Naive thymus-derived CD4-positive, alpha-beta T cell (primary cell): ENCODE results near the gene PDE6B. TPM values are rescaled to one million over a fixed set of nuclear protein-coding genes. Genes with fewer than 3 reads are reported as not detected.

Experiments
- ATAC-seq: fragments of 150-1000 bp; cut with Tn5 transposase; 2 replicates; pipeline ENCODE4 v1.10.0; 2021; ENCODE audit warnings: mild to moderate bottlenecking, moderate library complexity
- CTCF ChIA-PET: fragments of 350-600 bp; sonication (Branson Sonifier 250); formaldehyde crosslinking; loops from one replicate; lab custom pipeline; 2021; ENCODE audit warnings: antibody characterized with exemption; lab: Charles Lee
- POLR2A ChIA-PET: fragments of 350-600 bp; sonication (Branson Sonifier 250); formaldehyde crosslinking; loops from one replicate; lab custom pipeline; 2021; ENCODE audit warnings: antibody characterized with exemption, inconsistent platforms; lab: Charles Lee
- DNase-seq, 9 donors: peaks; one replicate each; pipeline versions ENCODE4 v3.0.0 to v3.0.0-alpha.2; 2020 to 2022; ENCODE audit warnings: mixed read lengths in 1 of 9
- H3K27ac ChIP-seq: one replicate; pipeline ENCODE4 v1.7.0; 2013; ENCODE audit warnings: mild to moderate bottlenecking, low read depth, low read length, moderate library complexity
- H3K27me3 ChIP-seq, 2 donors: one replicate each; pipeline ENCODE4 v1.7.0; 2013; ENCODE audit warnings: low read length in 2 of 2, mild to moderate bottlenecking in 2 of 2, moderate library complexity in 2 of 2; ENCODE audit not compliant: control insufficient read depth in 2 of 2, insufficient read depth in 2 of 2
- H3K36me3 ChIP-seq, 3 experiments: 1 replicate in 2 of 3; 2 replicates in 1 of 3; pipeline ENCODE4 v1.7.0; 2013; ENCODE audit warnings: low read length in 3 of 3, mild to moderate bottlenecking in 3 of 3, moderate library complexity in 1 of 3; ENCODE audit not compliant: insufficient read depth in 3 of 3, control insufficient read depth in 2 of 3
- H3K4me1 ChIP-seq, 2 donors: one replicate each; pipeline ENCODE4 v1.7.0; 2013; ENCODE audit warnings: low read length in 2 of 2, mild to moderate bottlenecking in 2 of 2, moderate library complexity in 1 of 2; ENCODE audit not compliant: control insufficient read depth in 2 of 2, insufficient read depth in 2 of 2
- H3K4me3 ChIP-seq: 2 replicates; pipeline ENCODE4 v1.7.0; 2013; ENCODE audit warnings: mild to moderate bottlenecking, low read length
- H3K9me3 ChIP-seq, 3 experiments: 1 replicate in 2 of 3; 2 replicates in 1 of 3; pipeline ENCODE4 v1.7.0; 2013; ENCODE audit warnings: low read length in 3 of 3; ENCODE audit not compliant: control insufficient read depth in 2 of 3
- H3K27ac Mint-ChIP-seq, 9 donors: one replicate each; pipeline ENCODE4 v1.8.0; 2020 to 2022; ENCODE audit warnings: mixed read lengths in 9 of 9, mild to moderate bottlenecking in 8 of 9, moderate library complexity in 5 of 9, inconsistent platforms in 2 of 9
- H3K27me3 Mint-ChIP-seq, 5 donors: one replicate each; pipeline ENCODE4 v1.8.0; 2021 to 2022; ENCODE audit warnings: mixed read lengths in 5 of 5, mild to moderate bottlenecking in 1 of 5
- H3K36me3 Mint-ChIP-seq, 5 donors: one replicate each; pipeline ENCODE4 v1.8.0; 2020 to 2022; ENCODE audit warnings: mixed read lengths in 5 of 5, mild to moderate bottlenecking in 3 of 5, inconsistent platforms in 1 of 5
- H3K4me1 Mint-ChIP-seq, 7 donors: one replicate each; pipeline ENCODE4 v1.8.0; 2020 to 2022; ENCODE audit warnings: mixed read lengths in 7 of 7, mild to moderate bottlenecking in 3 of 7, inconsistent platforms in 1 of 7
- H3K4me3 Mint-ChIP-seq, 10 donors: one replicate each; pipeline ENCODE4 v1.8.0; 2020 to 2022; ENCODE audit warnings: mild to moderate bottlenecking in 10 of 10, mixed read lengths in 10 of 10, moderate library complexity in 6 of 10, inconsistent platforms in 2 of 10
- H3K9me3 Mint-ChIP-seq, 11 donors: one replicate each; pipeline ENCODE4 v1.8.0; 2020 to 2022; ENCODE audit warnings: mixed read lengths in 11 of 11, mild to moderate bottlenecking in 4 of 11, inconsistent platforms in 1 of 11, moderate library complexity in 1 of 11
- intact Hi-C, 2 donors: fragments of 100-400 bp; cut with micrococcal nuclease; formaldehyde crosslinking; loops; one replicate each; pipeline ENCODE4 v1.15.1; 2023
- polyA plus RNA-seq, 2 donors: library from polyadenylated mRNA; unstranded; fragments of 300-500 nt; fragmentation: Illumina TruSeq; gene quantifications; one replicate each; pipeline ENCODE4 v1.2.3, GENCODE V29; 2021
- total RNA-seq, 6 experiments: library from RNA in 5 of 6; stranded (reverse) in 5 of 6; gene quantifications; 1 replicate in 5 of 6; 2 replicates in 1 of 6; pipeline ENCODE4 v1.2.3 and lab custom pipeline; 2021 to 2026

Gene PDE6B
- total and polyA plus RNA-seq, 7 experiments from 2014 or later, result 13.7 to 28.3 (median 19.8) TPM

DNA sequence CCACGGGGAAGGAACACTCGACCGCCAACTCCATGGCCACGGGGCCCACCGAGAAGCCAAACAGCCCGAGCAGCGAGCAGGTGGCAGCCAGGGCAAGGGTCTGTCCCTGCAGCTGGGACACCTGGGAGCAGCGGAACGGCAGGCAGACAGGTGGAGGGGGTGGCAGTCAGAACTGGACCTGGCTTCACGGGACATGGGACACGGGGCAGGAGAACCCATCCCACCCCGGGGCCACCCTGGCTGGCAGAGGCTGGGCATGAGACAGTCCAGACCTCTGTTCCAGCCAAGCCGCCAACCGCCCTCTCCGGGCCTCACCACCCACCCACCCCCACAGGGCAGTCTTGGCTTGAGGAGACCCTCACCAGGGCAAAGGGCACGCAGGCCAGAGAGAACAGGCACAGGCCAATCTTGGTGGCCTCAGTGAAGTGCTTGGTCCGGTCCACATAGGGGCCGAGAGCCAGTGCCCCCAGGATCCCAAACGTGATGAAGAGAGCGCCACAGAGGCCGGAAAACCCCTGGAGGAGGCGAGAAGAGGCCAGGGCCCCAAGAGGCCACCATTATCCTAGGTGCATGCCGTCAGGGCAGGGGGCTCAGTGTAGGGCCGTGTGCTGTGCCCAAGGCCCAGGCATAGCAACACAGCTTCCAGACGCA, 58.0 kb downstream of the PDE6B start:
- H3K36me3 Mint-ChIP-seq, result no peaks in the 10 kb centered on the region
- CTCF ChIA-PET, result no interaction called here
- H3K27ac Mint-ChIP-seq, result peak overlapping the region in 2 of 9 donors; percentile 14 to 19
- Histone ChIP-seq H3K4me1 (peaks cover 0 to 4% of the 10 kb centered on the region in 2 donors), H3K36me3 (no peaks in the 10 kb centered on the region), H3K4me3 (no peak overlapping the region), H3K27ac (no peak overlapping the region), H3K9me3 (no peaks in the 10 kb centered on the region), H3K27me3 (peaks cover 0 to 2% of the 10 kb centered on the region in 2 donors)
- ATAC-seq, result no peak
- peaks cover 0 to 11% (median 6%) of the 10 kb centered on the region in 5 donors for H3K27me3 Mint-ChIP-seq
- POLR2A ChIA-PET, result no interaction called here
- DNase-seq, result no peak
- H3K4me1 Mint-ChIP-seq, result peaks cover 0 to 10% (median 2%) of the 10 kb centered on the region in 7 donors
- peaks cover 0 to 3% (median 0%) of the 10 kb centered on the region in 11 donors for H3K9me3 Mint-ChIP-seq
- peak overlapping the region in 2 of 10 donors; percentile 14 to 37 for H3K4me3 Mint-ChIP-seq
- intact Hi-C loops, result no loop called here

DNA sequence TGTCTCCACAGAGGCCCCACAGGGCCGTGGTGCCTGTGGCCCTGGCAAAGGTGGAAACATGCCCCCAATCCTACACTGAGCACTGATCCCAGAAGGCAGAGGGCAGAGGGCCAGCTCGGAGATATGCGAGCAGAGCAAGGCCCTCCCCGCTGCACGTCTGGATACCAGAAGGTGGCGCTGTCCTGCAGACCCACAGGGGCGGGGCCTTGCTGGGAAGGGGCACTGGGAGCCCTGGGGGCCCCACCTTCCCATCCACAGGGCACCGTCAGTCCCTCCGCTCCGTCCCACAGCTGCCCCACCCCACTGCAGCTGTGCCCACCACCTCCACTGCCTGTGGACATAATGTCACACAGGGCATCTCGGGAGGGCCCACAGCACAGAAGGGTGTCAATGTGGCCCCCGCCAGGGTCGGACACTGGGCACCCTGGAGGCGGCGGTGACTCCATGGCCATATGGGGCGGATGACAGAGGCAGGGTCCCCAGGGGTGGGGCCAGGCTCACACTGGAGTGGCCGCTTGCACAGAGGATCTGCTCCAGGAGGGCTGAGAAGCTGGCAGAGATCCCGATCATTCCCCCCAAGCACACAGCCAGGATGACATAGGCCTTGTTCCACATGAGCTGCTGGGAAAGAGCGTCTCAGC, 58.7 kb downstream of the PDE6B start:
- peak; percentile 26 for ATAC-seq
- POLR2A ChIA-PET, result no interaction called here
- Mint-ChIP-seq H3K27ac (peak overlapping the region in 2 of 9 donors; percentile 14 to 19), H3K9me3 (peaks cover 0 to 3% (median 0%) of the 10 kb centered on the region in 11 donors), H3K27me3 (peaks cover 0 to 11% (median 6%) of the 10 kb centered on the region in 5 donors), H3K4me3 (peak overlapping the region in 1 of 10 donors; percentile 14), H3K4me1 (peaks cover 0 to 10% (median 2%) of the 10 kb centered on the region in 7 donors), H3K36me3 (no peaks in the 10 kb centered on the region)
- intact Hi-C loops, result no loop called here
- CTCF ChIA-PET, result no interaction called here
- Histone ChIP-seq H3K4me1 (peaks cover 0 to 4% of the 10 kb centered on the region in 2 donors), H3K36me3 (no peaks in the 10 kb centered on the region), H3K9me3 (no peaks in the 10 kb centered on the region), H3K27ac (no peak overlapping the region), H3K27me3 (peaks cover 0 to 2% of the 10 kb centered on the region in 2 donors), H3K4me3 (no peak overlapping the region)
- peak in 3 of 9 donors; percentile 25 to 52 (median 29) for DNase-seq

DNA sequence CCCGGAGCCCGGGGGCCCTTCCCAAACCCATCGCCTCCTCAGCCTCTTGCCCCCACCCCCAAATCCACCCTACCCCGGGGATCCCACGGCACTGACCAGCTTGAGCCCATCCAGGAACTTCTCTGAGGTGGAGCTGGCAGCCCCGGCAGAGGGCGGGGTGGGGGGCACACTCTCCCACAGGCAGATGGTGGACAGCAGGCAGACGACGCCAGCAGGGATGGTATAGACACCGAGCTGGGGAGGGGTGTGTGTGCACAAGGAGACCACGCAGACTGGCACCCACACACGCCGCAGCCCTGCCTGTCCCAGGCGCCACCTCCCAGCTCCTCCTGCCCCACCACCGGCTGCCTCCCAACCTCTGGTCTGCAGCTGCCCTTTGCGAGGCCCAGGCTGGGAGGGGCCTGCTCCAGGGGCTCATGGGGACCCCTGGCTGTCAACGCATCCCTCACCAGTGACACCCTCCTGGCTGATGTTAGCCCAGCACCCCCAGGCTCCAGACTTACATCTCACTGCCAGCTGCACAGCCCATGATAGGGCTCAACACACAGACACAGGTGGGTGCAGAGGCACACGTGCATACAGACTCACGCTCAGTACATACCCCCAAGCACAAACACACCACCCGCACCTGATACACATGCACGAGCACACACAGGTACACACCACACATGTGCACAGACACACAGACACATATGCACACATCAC, 59.4 kb downstream of the PDE6B start:
- POLR2A ChIA-PET, result no interaction called here
- no peak for DNase-seq

DNA sequence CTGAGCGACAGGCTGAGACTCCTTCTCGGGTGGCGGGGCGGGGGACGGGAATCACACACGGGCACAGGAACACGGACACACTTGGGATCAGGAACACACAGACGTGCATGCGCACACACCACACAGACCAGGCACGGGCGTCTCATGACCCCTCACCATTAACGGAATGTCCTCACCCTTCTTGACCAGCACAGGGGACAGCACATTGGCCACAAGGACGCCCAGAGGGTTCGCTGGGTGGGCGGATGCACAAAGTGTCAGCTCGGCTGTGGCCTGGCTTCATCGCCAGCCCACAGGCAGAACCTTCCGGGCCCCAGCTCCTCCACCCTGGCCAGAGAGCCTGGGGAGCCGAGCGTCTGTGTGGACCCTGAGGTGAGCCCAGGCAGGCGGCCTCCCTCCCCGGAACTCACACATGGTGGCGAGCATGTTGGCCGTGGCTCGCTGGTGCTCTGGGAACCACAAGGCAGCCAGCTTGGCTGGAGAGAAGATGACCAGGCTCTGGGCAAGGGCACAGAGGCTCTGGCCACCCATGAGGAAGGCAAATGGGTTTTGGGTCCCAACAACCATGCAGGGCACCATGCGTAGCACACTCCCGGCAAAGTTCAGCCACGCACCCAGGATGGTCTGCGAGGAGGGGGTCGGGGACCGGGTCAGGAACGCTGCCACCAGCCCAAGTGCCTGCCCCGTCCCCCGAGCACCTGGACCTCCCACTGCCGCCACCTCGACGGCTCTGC, 60.5 kb downstream of the PDE6B start:
- H3K36me3 ChIP-seq, result no peaks in the 10 kb centered on the region
- peak overlapping the region in 1 of 9 donors; percentile 59 for H3K27ac Mint-ChIP-seq
- H3K4me3 ChIP-seq, result no peak overlapping the region
- H3K27ac ChIP-seq, result no peak overlapping the region
- peaks cover 0 to 18% (median 11%) of the 10 kb centered on the region in 5 donors for H3K27me3 Mint-ChIP-seq
- DNase-seq, result no peak
- H3K36me3 Mint-ChIP-seq, result no peaks in the 10 kb centered on the region
- CTCF ChIA-PET, result no interaction called here
- no peak overlapping the region for H3K4me3 Mint-ChIP-seq
- POLR2A ChIA-PET, result no interaction called here
- intact Hi-C loops, result no loop called here
- H3K4me1 Mint-ChIP-seq, result peaks cover 0 to 10% (median under 1%) of the 10 kb centered on the region in 7 donors
- no peaks in the 10 kb centered on the region for H3K9me3 ChIP-seq
- no peaks in the 10 kb centered on the region for H3K27me3 ChIP-seq
- peaks cover 0 to 3% (median 0%) of the 10 kb centered on the region in 11 donors for H3K9me3 Mint-ChIP-seq
- peaks cover 0 to under 1% of the 10 kb centered on the region in 2 donors for H3K4me1 ChIP-seq
- ATAC-seq, result no peak

More for the DNA sequence above, 59.4 kb downstream of the PDE6B start:
- Histone ChIP-seq H3K4me1 (peaks cover 0 to 4% of the 10 kb centered on the region in 2 donors), H3K36me3 (no peaks in the 10 kb centered on the region), H3K4me3 (no peak overlapping the region), H3K9me3 (no peaks in the 10 kb centered on the region), H3K27ac (no peak overlapping the region), H3K27me3 (peaks cover 0 to 2% of the 10 kb centered on the region in 2 donors)
- peaks cover 0 to 3% (median 0%) of the 10 kb centered on the region in 11 donors for H3K9me3 Mint-ChIP-seq
- no peaks in the 10 kb centered on the region for H3K36me3 Mint-ChIP-seq
- H3K27me3 Mint-ChIP-seq, result peaks cover 0 to 11% (median 10%) of the 10 kb centered on the region in 5 donors
- intact Hi-C loops, result no loop called here
- CTCF ChIA-PET, result no interaction called here
- ATAC-seq, result no peak
- H3K4me3 Mint-ChIP-seq, result peak overlapping the region in 1 of 10 donors; percentile 30
- H3K4me1 Mint-ChIP-seq, result peaks cover 0 to 10% (median 2%) of the 10 kb centered on the region in 7 donors
- no peak overlapping the region for H3K27ac Mint-ChIP-seq

DNA sequence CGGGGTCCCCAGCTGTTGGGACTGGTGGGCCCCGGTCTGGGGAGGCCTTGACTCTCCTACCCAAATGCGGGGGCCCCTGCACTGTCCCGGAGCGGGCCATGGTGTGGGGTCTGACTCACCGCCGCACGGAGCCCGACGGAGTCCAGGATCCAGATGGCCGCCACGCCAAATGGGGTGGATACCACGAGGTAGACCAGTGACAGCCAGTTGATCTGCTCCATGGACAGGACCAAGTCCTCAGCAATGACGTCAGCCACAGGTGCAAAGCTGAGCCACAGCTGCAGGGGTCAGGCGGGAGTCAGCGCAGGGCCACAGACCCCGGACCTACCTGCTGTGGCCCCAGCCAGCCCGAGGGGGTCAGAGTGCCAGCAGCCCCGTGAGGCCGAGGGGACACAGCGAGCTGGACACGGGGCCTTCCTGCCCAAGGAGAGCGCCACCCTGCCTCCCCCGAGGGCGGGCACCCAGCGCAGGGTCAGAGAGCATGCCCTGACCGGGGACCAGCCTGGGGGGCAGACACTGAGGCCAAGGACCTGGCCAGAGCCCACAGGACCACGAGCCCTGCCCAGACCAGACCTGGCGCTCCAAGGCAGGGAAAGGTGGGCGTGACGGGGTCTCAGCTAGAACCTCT, 61.2 kb downstream of the PDE6B start:
- Histone ChIP-seq H3K9me3 (no peaks in the 10 kb centered on the region), H3K27me3 (no peaks in the 10 kb centered on the region), H3K4me1 (no peaks in the 10 kb centered on the region), H3K4me3 (no peak overlapping the region), H3K27ac (no peak overlapping the region), H3K36me3 (no peaks in the 10 kb centered on the region)
- intact Hi-C loops, result no loop called here
- ChIA-PET POLR2A (no interaction called here), CTCF (interaction anchor here (0.6 kb wide), 1 partner anchor 1539 kb away, joined by 3 read pairs; no protein-coding TSS in a partner anchor)
- H3K9me3 Mint-ChIP-seq, result peaks cover 0 to 3% (median 0%) of the 10 kb centered on the region in 11 donors
- no peaks in the 10 kb centered on the region for H3K36me3 Mint-ChIP-seq
- H3K27ac Mint-ChIP-seq, result no peak overlapping the region
- H3K4me1 Mint-ChIP-seq, result peaks cover 0 to 10% (median 0%) of the 10 kb centered on the region in 7 donors
- H3K27me3 Mint-ChIP-seq, result peaks cover 0 to 18% (median 11%) of the 10 kb centered on the region in 5 donors
- H3K4me3 Mint-ChIP-seq, result no peak overlapping the region
- ATAC-seq (no peak), DNase-seq (no peak)
